UCSD-AML1 (cell line): ENCODE results near the gene MAN2C1.
"Not testable (repeated sequence)": the region's sequence is repeated elsewhere in the genome, so short reads cannot be mapped to it uniquely, and the experiment has no call there.

Experiments
- DNase-seq: peaks from one replicate; lab custom pipeline; 2025; ENCODE audit not compliant: unreplicated experiment; lab: John Stamatoyannopoulos, UW

Gene MAN2C1

GRCh38 chr15:75347222-75348033 lies 21.0 kb downstream of the MAN2C1 start:
- DNase-seq = no peak

GRCh38 chr15:75346796-75347221 lies 21.6 kb downstream of the MAN2C1 start, which contains the start of gene NEIL1:
TSS of gene NEIL1 (plus strand) at chr15:75347039. CDS start at chr15:75348906, 1,867 bp downstream.
- no peak for DNase-seq

- not testable (repeated sequence) for DNase-seq
Observed at GRCh38 chr15:75343953-75344352, 24.5 kb downstream of the MAN2C1 start.

GRCh38 chr15:75342221-75342620 lies 26.2 kb downstream of the MAN2C1 start:
- DNase-seq = no peak

GRCh38 chr15:75339531-75340240 lies 28.7 kb downstream of the MAN2C1 start:
- DNase-seq = no peak

- no peak for DNase-seq
Observed at GRCh38 chr15:75338661-75339240, 29.7 kb downstream of the MAN2C1 start.

- peak; percentile 89 for DNase-seq
Observed at GRCh38 chr15:75335705-75336355, 32.6 kb downstream of the MAN2C1 start, which contains the start of gene COMMD4. TSS of gene COMMD4 (plus strand) at chr15:75336063. CDS start at chr15:75336090, 27 bp downstream.

- no peak for DNase-seq
Observed at GRCh38 chr15:75335313-75335704, 33.1 kb downstream of the MAN2C1 start.

GRCh38 chr15:75333654-75334419 lies 34.6 kb downstream of the MAN2C1 start:
- not testable (repeated sequence) for DNase-seq

GRCh38 chr15:75332093-75332492 lies 36.3 kb downstream of the MAN2C1 start:
- not testable (repeated sequence) for DNase-seq

- DNase-seq = no peak
Observed at GRCh38 chr15:75329571-75329970, 38.8 kb downstream of the MAN2C1 start.

- DNase-seq = no peak
Observed at GRCh38 chr15:75328493-75329314, 39.7 kb downstream of the MAN2C1 start.

GRCh38 chr15:75327491-75327890 lies 40.9 kb downstream of the MAN2C1 start:
- no peak for DNase-seq

- DNase-seq = no peak
Observed at GRCh38 chr15:75327005-75327404, 41.4 kb downstream of the MAN2C1 start.

GRCh38 chr15:75325922-75326321 lies 42.5 kb downstream of the MAN2C1 start:
- no peak for DNase-seq

- DNase-seq = no peak
Observed at GRCh38 chr15:75321711-75322110, 46.7 kb downstream of the MAN2C1 start.

GRCh38 chr15:75319231-75319897 lies 49.0 kb downstream of the MAN2C1 start:
- not testable (repeated sequence) for DNase-seq

GRCh38 chr15:75314552-75315290 lies 53.7 kb downstream of the MAN2C1 start:
- DNase-seq = no peak
